HG02798 (cell line): ENCODE measurements around the gene INSIG1.

Experiments
- ATAC-seq: cut with Tn5 transposase; IDR thresholded peaks from one replicate; pipeline ENCODE4 v1.9.1; 2021; ENCODE audit warnings: mild to moderate bottlenecking; ENCODE audit not compliant: unreplicated experiment, poor library complexity

Gene INSIG1

GRCh38 chr7:155297517-155298287, at the start of gene INSIG1:
INSIG1 (plus strand) TSS chr7:155297878; CDS start chr7:155298286, 408 bp downstream.
- ATAC-seq: peak; percentile 67

- no peak for ATAC-seq
Observed at GRCh38 chr7:155248366-155248756, 49.3 kb upstream of the INSIG1 start.

GRCh38 chr7:155251831-155252230, 45.8 kb upstream of the INSIG1 start:
- no peak for ATAC-seq

GRCh38 chr7:155252444-155252887, 45.2 kb upstream of the INSIG1 start:
- no peak for ATAC-seq

- ATAC-seq: no peak
Observed at GRCh38 chr7:155252892-155253501, 44.7 kb upstream of the INSIG1 start.

GRCh38 chr7:155254018-155254417, 43.7 kb upstream of the INSIG1 start:
- ATAC-seq: no peak

- no peak for ATAC-seq
Observed at GRCh38 chr7:155255071-155255470, 42.6 kb upstream of the INSIG1 start.

- no peak for ATAC-seq
Observed at GRCh38 chr7:155255621-155256020, 42.1 kb upstream of the INSIG1 start.

GRCh38 chr7:155256081-155256760, 41.5 kb upstream of the INSIG1 start:
- no peak for ATAC-seq

- no peak for ATAC-seq
Observed at GRCh38 chr7:155256761-155257481, 40.8 kb upstream of the INSIG1 start.

- no peak for ATAC-seq
Observed at GRCh38 chr7:155257482-155258225, 40.0 kb upstream of the INSIG1 start.

- no peak for ATAC-seq
Observed at GRCh38 chr7:155258226-155258560, 39.5 kb upstream of the INSIG1 start.

GRCh38 chr7:155259866-155260497, 37.7 kb upstream of the INSIG1 start:
- ATAC-seq: no peak

- ATAC-seq: no peak
Observed at GRCh38 chr7:155260498-155260872, 37.2 kb upstream of the INSIG1 start.

- no peak for ATAC-seq
Observed at GRCh38 chr7:155261031-155261985, 36.4 kb upstream of the INSIG1 start.

- ATAC-seq: no peak
Observed at GRCh38 chr7:155262031-155262430, 35.6 kb upstream of the INSIG1 start.

- ATAC-seq: no peak
Observed at GRCh38 chr7:155263051-155263450, 34.6 kb upstream of the INSIG1 start.

- ATAC-seq: no peak
Observed at GRCh38 chr7:155263581-155264143, 34.0 kb upstream of the INSIG1 start.
